Measurements from ENCODE around the gene OR5H14.

DNA sequence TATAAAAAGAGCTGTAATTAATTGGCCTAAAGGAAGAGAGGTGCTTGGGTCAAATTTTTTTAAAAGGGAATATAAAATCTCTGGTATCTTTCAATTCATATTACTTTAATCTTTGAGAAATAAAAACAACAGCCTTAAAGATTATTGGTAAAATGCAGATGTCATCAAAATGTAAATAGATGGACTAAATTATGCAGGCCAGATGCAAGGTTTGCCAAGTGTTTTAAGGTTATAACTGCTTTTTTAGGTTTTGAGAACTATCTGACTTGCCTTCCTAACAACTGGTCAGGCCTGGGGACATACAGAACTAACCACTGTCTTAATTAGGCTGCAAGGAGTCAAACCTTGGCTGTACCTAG lies 36.8 kb upstream of the OR5H14 start:
- TF ChIP-seq CTCF (IDR thresholded peaks at IDR 0.05; ENCODE audit: insufficient read depth, low read length) (no peak), POLR2AphosphoS5 (IDR thresholded peaks at IDR 0.05; ENCODE audit: low read depth) (no peak)
- TF ChIP-seq, protein P1, sequence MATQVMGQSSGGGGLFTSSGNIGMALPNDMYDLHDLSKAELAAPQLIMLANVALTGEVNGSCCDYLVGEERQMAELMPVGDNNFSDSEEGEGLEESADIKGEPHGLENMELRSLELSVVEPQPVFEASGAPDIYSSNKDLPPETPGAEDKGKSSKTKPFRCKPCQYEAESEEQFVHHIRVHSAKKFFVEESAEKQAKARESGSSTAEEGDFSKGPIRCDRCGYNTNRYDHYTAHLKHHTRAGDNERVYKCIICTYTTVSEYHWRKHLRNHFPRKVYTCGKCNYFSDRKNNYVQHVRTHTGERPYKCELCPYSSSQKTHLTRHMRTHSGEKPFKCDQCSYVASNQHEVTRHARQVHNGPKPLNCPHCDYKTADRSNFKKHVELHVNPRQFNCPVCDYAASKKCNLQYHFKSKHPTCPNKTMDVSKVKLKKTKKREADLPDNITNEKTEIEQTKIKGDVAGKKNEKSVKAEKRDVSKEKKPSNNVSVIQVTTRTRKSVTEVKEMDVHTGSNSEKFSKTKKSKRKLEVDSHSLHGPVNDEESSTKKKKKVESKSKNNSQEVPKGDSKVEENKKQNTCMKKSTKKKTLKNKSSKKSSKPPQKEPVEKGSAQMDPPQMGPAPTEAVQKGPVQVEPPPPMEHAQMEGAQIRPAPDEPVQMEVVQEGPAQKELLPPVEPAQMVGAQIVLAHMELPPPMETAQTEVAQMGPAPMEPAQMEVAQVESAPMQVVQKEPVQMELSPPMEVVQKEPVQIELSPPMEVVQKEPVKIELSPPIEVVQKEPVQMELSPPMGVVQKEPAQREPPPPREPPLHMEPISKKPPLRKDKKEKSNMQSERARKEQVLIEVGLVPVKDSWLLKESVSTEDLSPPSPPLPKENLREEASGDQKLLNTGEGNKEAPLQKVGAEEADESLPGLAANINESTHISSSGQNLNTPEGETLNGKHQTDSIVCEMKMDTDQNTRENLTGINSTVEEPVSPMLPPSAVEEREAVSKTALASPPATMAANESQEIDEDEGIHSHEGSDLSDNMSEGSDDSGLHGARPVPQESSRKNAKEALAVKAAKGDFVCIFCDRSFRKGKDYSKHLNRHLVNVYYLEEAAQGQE (IDR thresholded peaks at IDR 0.05; ENCODE audit: insufficient replicate concordance, low read depth): no peak
